Measurements from ENCODE around the gene C6orf132.

DNA sequence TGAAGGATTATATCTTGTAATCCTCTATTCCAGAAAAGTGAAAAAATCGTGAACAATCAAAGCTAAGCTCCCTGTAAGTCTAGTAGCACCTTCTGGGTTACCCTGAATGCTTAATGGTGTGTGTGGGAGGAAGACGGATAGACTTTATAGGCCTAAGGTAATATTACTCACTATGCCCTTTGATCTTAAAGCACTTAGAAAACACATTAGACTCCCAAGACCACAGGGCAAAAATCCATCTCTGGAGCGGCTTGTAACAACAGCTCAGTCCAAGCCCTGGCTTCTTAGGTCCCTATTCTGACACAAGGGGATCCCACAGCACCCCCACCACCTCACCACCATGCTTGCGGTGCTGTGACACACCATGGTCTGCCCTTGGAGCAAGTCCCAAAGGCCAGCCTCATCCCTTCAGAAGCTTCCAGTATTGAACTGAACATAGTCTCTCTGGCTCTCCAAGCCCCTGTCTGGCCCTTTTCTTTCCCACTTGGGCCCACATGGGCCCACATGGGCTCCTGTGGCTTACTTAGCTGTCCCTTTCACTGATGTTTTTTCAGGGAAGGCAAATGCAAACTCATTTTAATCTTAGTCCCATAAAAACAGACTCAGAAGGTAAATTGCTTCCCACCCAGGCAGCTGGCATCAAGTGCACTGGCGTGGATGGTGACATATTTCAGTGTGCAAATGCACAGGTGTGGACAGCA, 28.3 kb downstream of the C6orf132 start:
- TF ChIP-seq SPI1 (IDR thresholded peaks at IDR 0.05; ENCODE audit: low read depth, low read length) (no peak), POLR2A (IDR thresholded peaks at IDR 0.05; ENCODE audit: low read depth, low read length) (no peak), POLR2AphosphoS5 (IDR thresholded peaks at IDR 0.05; ENCODE audit: low read depth, low read length) (no peak), TAF1 (IDR thresholded peaks at IDR 0.05; ENCODE audit: low read depth, low read length) (no peak)

Measured in GM12891 (cell line).